ENCODE results near the gene FHOD3. TPM values are rescaled to one million over a fixed set of nuclear protein-coding genes. Genes with fewer than 3 reads are reported as not detected.

The FHOD3 gene
- total and polyA plus RNA-seq, 9 of the 15 experiments (the other 6 are each of a cell fraction or from before 2014, with no cell fraction given), result 0.11 TPM; not detected in 8

DNA sequence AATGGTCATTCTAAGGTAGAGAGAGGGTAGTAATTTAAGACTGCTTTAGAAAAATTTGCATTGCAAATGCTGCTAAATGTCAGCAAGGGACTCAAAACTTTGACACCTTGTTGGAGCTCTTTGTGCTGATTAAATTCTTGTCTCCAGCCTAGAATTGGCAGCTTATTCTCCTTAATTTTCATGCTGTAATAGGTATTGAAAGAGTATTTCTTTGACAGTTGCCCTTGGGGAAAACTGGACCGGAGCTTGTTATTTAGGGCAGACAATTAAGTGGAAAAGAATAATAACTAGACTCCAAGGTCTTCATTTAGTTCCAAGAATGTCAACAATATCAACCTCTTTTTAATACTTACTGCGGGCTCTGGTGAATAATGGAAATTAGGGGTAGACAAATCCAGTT is 267.3 kb downstream of the FHOD3 start:
- ChIA-PET POLR2A (no interaction called here), CTCF (ENCODE audit: low intra/inter-chr PET ratio) (no interaction called here)
- intact Hi-C loops (cut with micrococcal nuclease) (no loop called here), in situ Hi-C loops (cut with MboI) (no loop called here)
- H3K27me3 ChIP-seq (ENCODE audit: control insufficient read depth in 2 of 2, insufficient read depth in 2 of 2, low read length in 2 of 2), result peaks cover 0 to 8% of the 10 kb centered on the region in 2 experiments; a peak in 2 of 5 replicates
- no peaks in the 10 kb centered on the region for H3K79me2 ChIP-seq (ENCODE audit: control insufficient read depth, insufficient read depth, low read length)
- no peak for DNase-seq (ENCODE audit: extremely low read depth in 1 of 4, low spot score in 3 of 4)
- no peaks in the 10 kb centered on the region for H3K9me1 ChIP-seq (ENCODE audit: control insufficient read depth, insufficient read depth, low read length)
- no peak overlapping the region for H3K9ac ChIP-seq (ENCODE audit: insufficient read depth in 1 of 2, low read depth in 2 of 2, low read length in 2 of 2)
- no peaks in the 10 kb centered on the region for H4K20me1 ChIP-seq (replicated peaks; ENCODE audit: control insufficient read depth, insufficient read depth, low read length)
- FAIRE-seq, result no peak
- H3K4me1 ChIP-seq (replicated peaks in 1 of 2; ENCODE audit: control insufficient read depth in 2 of 2, insufficient read depth in 2 of 2, low read length in 2 of 2), result no peaks in the 10 kb centered on the region
- no peak overlapping the region for H3K27ac ChIP-seq (ENCODE audit: extremely low read depth, low read depth, low read length)
- WGBS (ENCODE audit: insufficient coverage, low coverage, missing lambda C conversion rate), result 0% methylated on average over 2 of the region's 2 CpGs
- TF ChIP-seq PHB2 (IDR thresholded peaks at IDR 0.05; ENCODE audit: low read depth) (no peak), TARDBP (IDR thresholded peaks at IDR 0.05) (no peak), RBM22 (IDR thresholded peaks at IDR 0.05; ENCODE audit: low read depth, low read length, poor library complexity, severe bottlenecking) (no peak), SP1 (CRISPR knock-in tag; IDR thresholded peaks at IDR 0.05) (no peak), STAG1 (CRISPR knock-in tag; IDR thresholded peaks at IDR 0.05; ENCODE audit: borderline replicate concordance) (no peak), POLR3G (IDR thresholded peaks at IDR 0.05; ENCODE audit: extremely low read depth, insufficient read length, insufficient replicate concordance) (no peak), SAFB (IDR thresholded peaks at IDR 0.05; ENCODE audit: borderline replicate concordance, low read depth, low read length) (no peak)
- H3K36me3 ChIP-seq (ENCODE audit: control insufficient read depth, insufficient read depth, low read length), result no peaks in the 10 kb centered on the region
- H3K4me3 ChIP-seq, result no peak overlapping the region
- H3K4me2 ChIP-seq (ENCODE audit: insufficient read depth, low read length), result no peak overlapping the region
- ATAC-seq, result no peak
- no peak overlapping the region for H2AFZ ChIP-seq (ENCODE audit: low read depth, low read length)
- no TSS peak for BruUV-seq (replicated peaks)
- no peaks in the 10 kb centered on the region for H3K9me3 ChIP-seq (replicated peaks; ENCODE audit: control insufficient read depth, insufficient read depth, low read depth, low read length)

DNA sequence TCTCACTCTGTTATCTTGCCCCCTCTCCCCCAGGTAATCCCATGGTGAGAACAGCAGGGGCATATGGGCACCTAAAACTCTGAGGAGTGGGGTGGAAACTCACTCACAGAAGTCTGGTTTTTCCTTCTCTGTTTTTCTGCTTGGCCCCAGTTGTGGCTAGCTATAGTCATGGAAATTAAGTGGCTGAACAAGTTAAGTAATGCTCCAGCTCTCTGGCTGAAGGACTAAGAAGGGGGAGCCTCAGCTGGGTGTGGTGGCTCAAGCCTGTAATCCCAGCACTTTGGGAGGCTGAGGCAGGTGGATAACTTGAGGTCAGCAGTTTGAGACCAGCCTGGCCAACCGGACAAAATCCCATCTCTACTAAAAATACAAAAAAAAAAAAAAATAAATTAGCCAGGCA is 270.3 kb downstream of the FHOD3 start:
- ChIA-PET CTCF (ENCODE audit: low intra/inter-chr PET ratio) (no interaction called here), POLR2A (no interaction called here)
- 0% methylated on average over 1 of the region's 1 CpG for WGBS (ENCODE audit: insufficient coverage, low coverage, missing lambda C conversion rate)
- intact Hi-C loops (cut with micrococcal nuclease) (no loop called here), in situ Hi-C loops (cut with MboI) (no loop called here)
- no peaks in the 10 kb centered on the region for H3K9me1 ChIP-seq (ENCODE audit: control insufficient read depth, insufficient read depth, low read length)
- H3K4me2 ChIP-seq (ENCODE audit: insufficient read depth, low read length), result no peak overlapping the region
- no peak overlapping the region for H2AFZ ChIP-seq (ENCODE audit: low read depth, low read length)
- H3K79me2 ChIP-seq (ENCODE audit: control insufficient read depth, insufficient read depth, low read length), result no peaks in the 10 kb centered on the region
- H3K4me3 ChIP-seq, result no peak overlapping the region
- H3K9me3 ChIP-seq (replicated peaks; ENCODE audit: control insufficient read depth, insufficient read depth, low read depth, low read length), result no peaks in the 10 kb centered on the region
- no peaks in the 10 kb centered on the region for H3K36me3 ChIP-seq (ENCODE audit: control insufficient read depth, insufficient read depth, low read length)
- FAIRE-seq (no peak), DNase-seq (ENCODE audit: extremely low read depth in 1 of 4, low spot score in 3 of 4) (no peak), ATAC-seq (no peak)
- 0 out of 2 replicates have a peak, but pooled peaks cover 4% of the 10 kb centered on the region for H4K20me1 ChIP-seq (replicated peaks; ENCODE audit: control insufficient read depth, insufficient read depth, low read length)
- H3K9ac ChIP-seq (ENCODE audit: insufficient read depth in 1 of 2, low read depth in 2 of 2, low read length in 2 of 2), result no peak overlapping the region
- TF ChIP-seq MAFG (tag; conservative IDR thresholded peaks at IDR 0.05) (no peak), HMG20B (CRISPR knock-in tag; IDR thresholded peaks at IDR 0.05) (no peak), EGR1 (conservative IDR thresholded peaks at IDR 0.05) (no peak), TAL1 (IDR thresholded peaks at IDR 0.05) (no peak), POLR3G (IDR thresholded peaks at IDR 0.05; ENCODE audit: extremely low read depth, insufficient read length, insufficient replicate concordance) (no peak)
- TF ChIP-seq, protein P1, sequence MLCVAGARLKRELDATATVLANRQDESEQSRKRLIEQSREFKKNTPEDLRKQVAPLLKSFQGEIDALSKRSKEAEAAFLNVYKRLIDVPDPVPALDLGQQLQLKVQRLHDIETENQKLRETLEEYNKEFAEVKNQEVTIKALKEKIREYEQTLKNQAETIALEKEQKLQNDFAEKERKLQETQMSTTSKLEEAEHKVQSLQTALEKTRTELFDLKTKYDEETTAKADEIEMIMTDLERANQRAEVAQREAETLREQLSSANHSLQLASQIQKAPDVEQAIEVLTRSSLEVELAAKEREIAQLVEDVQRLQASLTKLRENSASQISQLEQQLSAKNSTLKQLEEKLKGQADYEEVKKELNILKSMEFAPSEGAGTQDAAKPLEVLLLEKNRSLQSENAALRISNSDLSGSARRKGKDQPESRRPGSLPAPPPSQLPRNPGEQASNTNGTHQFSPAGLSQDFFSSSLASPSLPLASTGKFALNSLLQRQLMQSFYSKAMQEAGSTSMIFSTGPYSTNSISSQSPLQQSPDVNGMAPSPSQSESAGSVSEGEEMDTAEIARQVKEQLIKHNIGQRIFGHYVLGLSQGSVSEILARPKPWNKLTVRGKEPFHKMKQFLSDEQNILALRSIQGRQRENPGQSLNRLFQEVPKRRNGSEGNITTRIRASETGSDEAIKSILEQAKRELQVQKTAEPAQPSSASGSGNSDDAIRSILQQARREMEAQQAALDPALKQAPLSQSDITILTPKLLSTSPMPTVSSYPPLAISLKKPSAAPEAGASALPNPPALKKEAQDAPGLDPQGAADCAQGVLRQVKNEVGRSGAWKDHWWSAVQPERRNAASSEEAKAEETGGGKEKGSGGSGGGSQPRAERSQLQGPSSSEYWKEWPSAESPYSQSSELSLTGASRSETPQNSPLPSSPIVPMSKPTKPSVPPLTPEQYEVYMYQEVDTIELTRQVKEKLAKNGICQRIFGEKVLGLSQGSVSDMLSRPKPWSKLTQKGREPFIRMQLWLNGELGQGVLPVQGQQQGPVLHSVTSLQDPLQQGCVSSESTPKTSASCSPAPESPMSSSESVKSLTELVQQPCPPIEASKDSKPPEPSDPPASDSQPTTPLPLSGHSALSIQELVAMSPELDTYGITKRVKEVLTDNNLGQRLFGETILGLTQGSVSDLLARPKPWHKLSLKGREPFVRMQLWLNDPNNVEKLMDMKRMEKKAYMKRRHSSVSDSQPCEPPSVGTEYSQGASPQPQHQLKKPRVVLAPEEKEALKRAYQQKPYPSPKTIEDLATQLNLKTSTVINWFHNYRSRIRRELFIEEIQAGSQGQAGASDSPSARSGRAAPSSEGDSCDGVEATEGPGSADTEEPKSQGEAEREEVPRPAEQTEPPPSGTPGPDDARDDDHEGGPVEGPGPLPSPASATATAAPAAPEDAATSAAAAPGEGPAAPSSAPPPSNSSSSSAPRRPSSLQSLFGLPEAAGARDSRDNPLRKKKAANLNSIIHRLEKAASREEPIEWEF (CRISPR knock-in tag; IDR thresholded peaks at IDR 0.05), result no peak
- peaks cover 0 to 4% of the 10 kb centered on the region in 2 experiments; a peak in 1 of 5 replicates for H3K27me3 ChIP-seq (ENCODE audit: control insufficient read depth in 2 of 2, insufficient read depth in 2 of 2, low read length in 2 of 2)
- no peaks in the 10 kb centered on the region for H3K4me1 ChIP-seq (replicated peaks in 1 of 2; ENCODE audit: control insufficient read depth in 2 of 2, insufficient read depth in 2 of 2, low read length in 2 of 2)
- H3K27ac ChIP-seq (ENCODE audit: extremely low read depth, low read depth, low read length), result no peak overlapping the region
- no TSS peak for BruUV-seq (replicated peaks)

All from K562 (cell line).